Measurements from ENCODE around the gene FAH.

DNA sequence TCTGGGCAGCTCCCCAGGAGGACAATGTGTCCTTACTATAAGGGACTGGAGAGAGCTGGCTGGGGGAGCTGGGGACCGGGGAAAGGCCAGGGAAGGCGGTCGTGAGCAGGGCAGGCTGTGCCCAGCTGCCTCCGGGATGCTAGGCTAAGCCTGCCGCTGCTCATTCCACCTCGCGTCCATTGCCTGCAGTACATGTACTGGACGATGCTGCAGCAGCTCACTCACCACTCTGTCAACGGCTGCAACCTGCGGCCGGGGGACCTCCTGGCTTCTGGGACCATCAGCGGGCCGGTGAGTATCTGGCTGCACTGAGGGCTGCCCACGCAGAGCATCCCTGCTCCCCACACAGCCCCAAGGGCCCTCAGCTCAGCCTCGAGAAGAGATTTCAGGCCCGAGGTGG, 27.1 kb downstream of the FAH start:
- TF ChIP-seq, protein P1, sequence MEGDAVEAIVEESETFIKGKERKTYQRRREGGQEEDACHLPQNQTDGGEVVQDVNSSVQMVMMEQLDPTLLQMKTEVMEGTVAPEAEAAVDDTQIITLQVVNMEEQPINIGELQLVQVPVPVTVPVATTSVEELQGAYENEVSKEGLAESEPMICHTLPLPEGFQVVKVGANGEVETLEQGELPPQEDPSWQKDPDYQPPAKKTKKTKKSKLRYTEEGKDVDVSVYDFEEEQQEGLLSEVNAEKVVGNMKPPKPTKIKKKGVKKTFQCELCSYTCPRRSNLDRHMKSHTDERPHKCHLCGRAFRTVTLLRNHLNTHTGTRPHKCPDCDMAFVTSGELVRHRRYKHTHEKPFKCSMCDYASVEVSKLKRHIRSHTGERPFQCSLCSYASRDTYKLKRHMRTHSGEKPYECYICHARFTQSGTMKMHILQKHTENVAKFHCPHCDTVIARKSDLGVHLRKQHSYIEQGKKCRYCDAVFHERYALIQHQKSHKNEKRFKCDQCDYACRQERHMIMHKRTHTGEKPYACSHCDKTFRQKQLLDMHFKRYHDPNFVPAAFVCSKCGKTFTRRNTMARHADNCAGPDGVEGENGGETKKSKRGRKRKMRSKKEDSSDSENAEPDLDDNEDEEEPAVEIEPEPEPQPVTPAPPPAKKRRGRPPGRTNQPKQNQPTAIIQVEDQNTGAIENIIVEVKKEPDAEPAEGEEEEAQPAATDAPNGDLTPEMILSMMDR (IDR thresholded peaks at IDR 0.05; ENCODE audit: low read depth, low read length, poor library complexity, severe bottlenecking): no peak
- TF ChIP-seq EZH2phosphoT487 (IDR thresholded peaks at IDR 0.05; ENCODE audit: borderline replicate concordance, low read length): no peak

Measured in DOHH2 (cell line).